ENCODE data around the gene C2CD4C. TPM values are rescaled to one million over a fixed set of nuclear protein-coding genes. Genes with fewer than 3 reads are reported as not detected.

C2CD4C gene
- total RNA-seq, 1 experiment from 2014 or later, result 9.8 TPM

DNA sequence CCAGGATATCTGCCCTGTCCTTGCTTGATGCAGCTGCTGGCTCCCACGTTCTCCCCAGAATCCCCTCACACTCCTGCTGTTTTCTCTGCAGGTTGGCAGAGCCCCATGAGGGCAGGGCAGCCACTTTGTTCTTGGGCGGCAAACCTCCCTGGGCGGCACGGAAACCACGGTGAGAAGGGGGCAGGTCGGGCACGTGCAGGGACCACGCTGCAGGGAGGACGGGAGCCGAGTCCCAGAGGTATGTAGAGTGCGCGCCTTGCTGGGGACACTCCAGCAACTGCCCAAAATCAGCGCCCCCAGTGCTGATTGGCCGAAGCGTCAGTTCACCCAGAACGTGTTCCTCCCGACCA, 34.1 kb downstream of the C2CD4C start (continued):
- TF ChIP-seq, protein P1, sequence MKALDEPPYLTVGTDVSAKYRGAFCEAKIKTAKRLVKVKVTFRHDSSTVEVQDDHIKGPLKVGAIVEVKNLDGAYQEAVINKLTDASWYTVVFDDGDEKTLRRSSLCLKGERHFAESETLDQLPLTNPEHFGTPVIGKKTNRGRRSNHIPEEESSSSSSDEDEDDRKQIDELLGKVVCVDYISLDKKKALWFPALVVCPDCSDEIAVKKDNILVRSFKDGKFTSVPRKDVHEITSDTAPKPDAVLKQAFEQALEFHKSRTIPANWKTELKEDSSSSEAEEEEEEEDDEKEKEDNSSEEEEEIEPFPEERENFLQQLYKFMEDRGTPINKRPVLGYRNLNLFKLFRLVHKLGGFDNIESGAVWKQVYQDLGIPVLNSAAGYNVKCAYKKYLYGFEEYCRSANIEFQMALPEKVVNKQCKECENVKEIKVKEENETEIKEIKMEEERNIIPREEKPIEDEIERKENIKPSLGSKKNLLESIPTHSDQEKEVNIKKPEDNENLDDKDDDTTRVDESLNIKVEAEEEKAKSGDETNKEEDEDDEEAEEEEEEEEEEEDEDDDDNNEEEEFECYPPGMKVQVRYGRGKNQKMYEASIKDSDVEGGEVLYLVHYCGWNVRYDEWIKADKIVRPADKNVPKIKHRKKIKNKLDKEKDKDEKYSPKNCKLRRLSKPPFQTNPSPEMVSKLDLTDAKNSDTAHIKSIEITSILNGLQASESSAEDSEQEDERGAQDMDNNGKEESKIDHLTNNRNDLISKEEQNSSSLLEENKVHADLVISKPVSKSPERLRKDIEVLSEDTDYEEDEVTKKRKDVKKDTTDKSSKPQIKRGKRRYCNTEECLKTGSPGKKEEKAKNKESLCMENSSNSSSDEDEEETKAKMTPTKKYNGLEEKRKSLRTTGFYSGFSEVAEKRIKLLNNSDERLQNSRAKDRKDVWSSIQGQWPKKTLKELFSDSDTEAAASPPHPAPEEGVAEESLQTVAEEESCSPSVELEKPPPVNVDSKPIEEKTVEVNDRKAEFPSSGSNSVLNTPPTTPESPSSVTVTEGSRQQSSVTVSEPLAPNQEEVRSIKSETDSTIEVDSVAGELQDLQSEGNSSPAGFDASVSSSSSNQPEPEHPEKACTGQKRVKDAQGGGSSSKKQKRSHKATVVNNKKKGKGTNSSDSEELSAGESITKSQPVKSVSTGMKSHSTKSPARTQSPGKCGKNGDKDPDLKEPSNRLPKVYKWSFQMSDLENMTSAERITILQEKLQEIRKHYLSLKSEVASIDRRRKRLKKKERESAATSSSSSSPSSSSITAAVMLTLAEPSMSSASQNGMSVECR (CRISPR knock-in tag; IDR thresholded peaks at IDR 0.05; ENCODE audit: borderline replicate concordance), result no peak
- TF ChIP-seq CREB1 (CRISPR knock-in tag; IDR thresholded peaks at IDR 0.05), result no peak

- peaks cover 3% of the 10 kb centered on the region; the same call in 1 of the 2 replicates for H3K27me3 Mint-ChIP-seq (ENCODE audit: low read depth)
- CTCF ChIA-PET, result interaction anchor here (0.5 to 1.7 kb wide), 4 partner anchors 10 to 136 kb away, joined by 3 to 5 read pairs (median 4); no protein-coding TSS in a partner anchor
- no peaks in the 10 kb centered on the region for H3K9me3 Mint-ChIP-seq
- no peak overlapping the region for H3K27ac Mint-ChIP-seq
- no peak overlapping the region for H3K4me3 Mint-ChIP-seq
- ATAC-seq (no peak), DNase-seq (ENCODE audit: low spot score) (no peak)
- no peaks in the 10 kb centered on the region for H3K36me3 Mint-ChIP-seq
- H3K4me1 Mint-ChIP-seq, result no peaks in the 10 kb centered on the region; the same call in 1 of the 2 replicates
- POLR2A ChIA-PET, result no interaction called here
- TF ChIP-seq, protein P2, sequence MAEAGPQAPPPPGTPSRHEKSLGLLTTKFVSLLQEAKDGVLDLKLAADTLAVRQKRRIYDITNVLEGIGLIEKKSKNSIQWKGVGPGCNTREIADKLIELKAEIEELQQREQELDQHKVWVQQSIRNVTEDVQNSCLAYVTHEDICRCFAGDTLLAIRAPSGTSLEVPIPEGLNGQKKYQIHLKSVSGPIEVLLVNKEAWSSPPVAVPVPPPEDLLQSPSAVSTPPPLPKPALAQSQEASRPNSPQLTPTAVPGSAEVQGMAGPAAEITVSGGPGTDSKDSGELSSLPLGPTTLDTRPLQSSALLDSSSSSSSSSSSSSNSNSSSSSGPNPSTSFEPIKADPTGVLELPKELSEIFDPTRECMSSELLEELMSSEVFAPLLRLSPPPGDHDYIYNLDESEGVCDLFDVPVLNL (CRISPR knock-in tag; IDR thresholded peaks at IDR 0.05; ENCODE audit: borderline replicate concordance, low read depth), result no peak
- TF ChIP-seq STAT6 (CRISPR knock-in tag; conservative IDR thresholded peaks at IDR 0.05; ENCODE audit: low read depth), result no peak
- TF ChIP-seq ZNF416 (CRISPR knock-in tag; IDR thresholded peaks at IDR 0.05), result no peak
- no peak for TF ChIP-seq ZNF396 (CRISPR knock-in tag; IDR thresholded peaks at IDR 0.05; ENCODE audit: borderline replicate concordance)
- TF ChIP-seq CTCF (IDR thresholded peaks at IDR 0.05), result no peak
- no peak for TF ChIP-seq JUN (CRISPR knock-in tag; IDR thresholded peaks at IDR 0.05)
- no peak for TF ChIP-seq ZNF138 (CRISPR knock-in tag; conservative IDR thresholded peaks at IDR 0.05)
Observed at GRCh38 chr19:374183-374885, 34.6 kb downstream of the C2CD4C start.

DNA sequence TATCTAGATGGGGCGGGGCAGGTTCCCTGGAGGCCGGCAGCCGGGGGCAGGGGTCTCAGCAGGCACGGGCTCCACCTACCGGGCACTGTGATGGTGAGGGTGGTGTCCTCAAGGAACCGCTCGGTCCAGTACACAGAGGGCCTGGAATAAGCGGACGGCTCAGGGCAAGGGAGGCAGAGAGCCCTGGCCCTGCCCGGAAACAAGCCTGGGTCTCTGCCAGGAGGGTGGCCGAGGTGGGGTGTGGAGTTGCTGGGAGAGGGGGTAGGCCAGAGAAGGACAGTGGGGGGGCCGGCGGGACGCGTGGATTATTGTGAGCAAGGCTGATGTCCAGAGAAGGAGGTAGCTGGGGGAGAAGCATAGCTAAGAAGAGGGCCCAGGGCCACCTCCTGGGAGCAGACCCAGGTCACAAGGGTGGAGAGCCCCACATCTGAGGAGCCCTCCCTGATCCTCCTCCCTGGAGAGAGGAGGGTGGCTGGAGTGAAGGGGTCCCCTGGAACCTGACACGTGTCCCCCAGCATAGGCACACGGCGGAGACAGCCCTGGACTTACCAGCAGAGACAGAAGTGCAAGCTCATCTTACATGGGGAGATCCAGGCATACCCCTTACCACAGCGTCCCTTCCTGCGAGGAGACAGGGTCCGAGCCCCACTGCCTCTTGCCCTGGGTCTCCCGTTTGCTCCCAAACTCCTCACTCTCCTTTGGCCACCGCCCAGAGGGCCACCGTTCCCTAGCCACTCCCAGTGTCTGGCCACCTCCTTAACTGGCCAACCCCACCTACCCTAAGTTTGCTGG, 35.4 kb downstream of the C2CD4C start:
- no peak for ATAC-seq
- no peaks in the 10 kb centered on the region; the same call in 1 of the 2 replicates for H3K4me1 Mint-ChIP-seq
- H3K4me3 Mint-ChIP-seq, result no peak overlapping the region
- CTCF ChIA-PET, result interaction anchor here (0.5 to 1.7 kb wide), 4 partner anchors 10 to 137 kb away, joined by 3 to 5 read pairs (median 4); no protein-coding TSS in a partner anchor
- POLR2A ChIA-PET, result no interaction called here
- H3K9me3 Mint-ChIP-seq, result no peaks in the 10 kb centered on the region
- no peaks in the 10 kb centered on the region; the same call in 1 of the 2 replicates for H3K27me3 Mint-ChIP-seq (ENCODE audit: low read depth)
- no peak for DNase-seq (ENCODE audit: low spot score)
- no peaks in the 10 kb centered on the region for H3K36me3 Mint-ChIP-seq
- H3K27ac Mint-ChIP-seq, result no peak overlapping the region
- TF ChIP-seq FOXK1 (CRISPR knock-in tag; IDR thresholded peaks at IDR 0.05) (no peak), IRF2 (CRISPR knock-in tag; IDR thresholded peaks at IDR 0.05; ENCODE audit: borderline replicate concordance, low read depth) (no peak), ZNF121 (CRISPR knock-in tag; IDR thresholded peaks at IDR 0.05) (no peak), ELF4 (CRISPR knock-in tag; IDR thresholded peaks at IDR 0.05; ENCODE audit: low read depth) (no peak), TEAD1 (CRISPR knock-in tag; IDR thresholded peaks at IDR 0.05) (no peak), ATF6 (CRISPR knock-in tag; IDR thresholded peaks at IDR 0.05) (no peak)
- TF ChIP-seq, protein P3, sequence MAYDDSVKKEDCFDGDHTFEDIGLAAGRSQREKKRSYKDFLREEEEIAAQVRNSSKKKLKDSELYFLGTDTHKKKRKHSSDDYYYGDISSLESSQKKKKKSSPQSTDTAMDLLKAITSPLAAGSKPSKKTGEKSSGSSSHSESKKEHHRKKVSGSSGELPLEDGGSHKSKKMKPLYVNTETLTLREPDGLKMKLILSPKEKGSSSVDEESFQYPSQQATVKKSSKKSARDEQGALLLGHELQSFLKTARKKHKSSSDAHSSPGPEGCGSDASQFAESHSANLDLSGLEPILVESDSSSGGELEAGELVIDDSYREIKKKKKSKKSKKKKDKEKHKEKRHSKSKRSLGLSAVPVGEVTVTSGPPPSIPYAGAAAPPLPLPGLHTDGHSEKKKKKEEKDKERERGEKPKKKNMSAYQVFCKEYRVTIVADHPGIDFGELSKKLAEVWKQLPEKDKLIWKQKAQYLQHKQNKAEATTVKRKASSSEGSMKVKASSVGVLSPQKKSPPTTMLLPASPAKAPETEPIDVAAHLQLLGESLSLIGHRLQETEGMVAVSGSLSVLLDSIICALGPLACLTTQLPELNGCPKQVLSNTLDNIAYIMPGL (CRISPR knock-in tag; IDR thresholded peaks at IDR 0.05), result no peak

All from WTC11 (cell line).